Stimulated activated CD8-positive, alpha-beta memory T cell treated with anti-CD3 and anti-CD28 coated beads, Interleukin-2, amount 100 ng/mL, for 1 hour (primary cell): Measurements from ENCODE around the gene DMRTB1.

ENCODE experiments used
- DNase-seq, 2 donors: peaks; one replicate each; pipeline ENCODE4 v3.0.0-alpha.2; 2020; ENCODE audit warnings: low read depth in 2 of 2

DMRTB1 gene

DNA sequence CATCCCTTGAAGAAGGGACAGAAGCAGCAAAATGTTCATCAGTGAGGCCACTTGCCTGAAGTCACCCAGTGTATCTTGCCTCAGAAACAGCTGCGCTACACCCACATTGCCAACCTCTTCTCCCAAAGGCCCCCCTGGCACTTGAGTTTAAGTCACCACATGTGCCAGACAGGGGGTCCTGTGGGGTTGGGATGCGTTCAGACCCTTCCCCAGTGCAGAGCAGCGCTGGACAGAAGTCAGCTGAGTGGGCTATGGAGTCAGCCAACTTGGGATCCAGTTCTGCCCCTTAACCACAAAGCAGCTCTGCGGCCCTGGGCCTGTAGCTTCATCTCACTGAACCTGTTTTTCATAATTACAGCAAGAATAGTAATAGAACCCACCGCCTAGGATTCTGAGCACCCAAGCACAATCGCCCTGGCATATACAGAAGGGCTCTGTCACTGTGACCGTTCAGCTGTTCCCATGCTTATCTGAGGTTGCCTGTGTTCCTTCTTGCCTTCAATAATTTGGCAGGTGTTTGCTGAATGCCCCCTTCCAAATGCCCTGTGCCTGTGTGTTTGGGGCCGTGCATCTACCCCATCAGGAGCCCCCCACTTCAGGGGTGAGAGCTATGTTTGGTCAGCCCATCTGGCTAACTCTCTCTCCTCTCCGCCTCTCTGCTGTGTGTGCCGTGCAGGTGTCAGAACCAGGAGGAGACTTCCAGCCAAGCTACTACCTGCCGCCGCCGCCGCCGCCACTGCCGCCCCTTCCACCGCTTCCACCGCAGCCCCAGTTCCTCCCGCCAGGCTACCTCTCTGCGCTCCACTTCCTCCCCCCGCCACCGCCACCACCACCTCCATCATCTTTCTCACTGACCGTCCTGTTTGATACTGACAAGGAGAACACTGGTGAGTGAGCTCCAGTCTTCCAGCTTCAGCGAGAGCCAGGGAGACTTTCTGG is 5.0 kb downstream of the DMRTB1 start:
- DNase-seq, result no peak

DNA sequence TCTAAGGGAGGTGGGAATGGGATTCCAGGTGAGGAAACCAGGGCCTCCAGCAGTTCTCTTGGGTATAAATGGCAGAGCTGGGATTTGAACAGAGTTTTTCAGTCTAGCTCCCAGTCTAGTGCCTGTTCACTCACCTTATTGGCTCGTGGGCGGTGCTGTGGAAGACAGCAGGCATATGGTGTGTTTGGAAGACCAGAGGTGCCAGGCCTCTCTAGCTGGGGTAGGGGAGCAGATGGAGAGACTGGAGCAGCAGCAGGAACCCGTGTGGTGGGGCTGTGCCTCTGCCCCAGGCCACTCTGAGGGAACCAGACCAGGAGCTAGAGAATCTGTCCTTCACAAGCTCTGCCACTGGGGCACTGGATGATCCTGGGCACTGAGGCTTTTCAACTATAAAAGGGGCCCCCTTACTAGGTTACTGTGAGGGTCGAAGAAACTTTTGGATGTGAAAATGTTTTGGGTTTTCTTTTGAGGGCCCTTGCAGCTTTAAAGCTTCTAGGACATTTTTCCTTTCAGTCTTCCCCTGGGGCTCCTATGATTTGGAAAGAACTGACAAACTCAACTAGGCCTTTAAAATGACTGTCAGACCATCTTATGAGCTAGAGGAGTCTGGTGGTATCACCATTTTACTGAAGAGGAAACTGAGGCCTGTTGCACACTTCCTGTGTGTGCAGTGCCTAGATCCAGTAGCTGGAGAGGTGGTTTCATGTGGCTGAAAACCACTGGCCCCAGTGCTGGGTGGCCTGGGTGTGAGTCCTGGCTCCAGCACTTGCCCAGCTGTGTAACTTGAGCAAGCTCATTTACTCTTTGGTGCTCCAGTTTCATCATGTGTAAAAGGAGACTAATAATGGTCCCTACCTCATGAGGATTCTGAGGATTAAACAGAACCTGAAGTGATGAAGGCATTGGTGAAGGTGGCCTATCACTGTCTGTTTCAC is 6.1 kb downstream of the DMRTB1 start:
- DNase-seq, result no peak

DNA sequence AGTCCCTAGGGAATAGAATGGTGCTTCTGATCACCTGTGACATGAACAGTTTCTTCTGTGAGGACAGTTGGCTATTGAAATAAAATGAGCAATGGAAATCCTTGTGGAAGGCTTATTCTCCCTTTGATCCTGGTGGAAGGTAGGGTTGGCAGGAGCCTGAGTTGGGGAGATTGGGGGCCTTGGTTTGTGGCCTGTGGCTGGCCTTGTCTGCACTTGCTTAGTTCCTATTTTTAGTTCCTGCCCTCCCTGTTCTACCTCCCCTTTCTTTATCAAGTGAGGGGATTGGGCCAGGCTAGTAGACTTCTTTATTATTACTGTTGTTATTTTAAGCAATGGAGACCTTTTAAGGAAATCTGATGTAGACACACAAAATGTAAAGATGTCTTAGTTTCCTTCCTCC is 8.2 kb downstream of the DMRTB1 start:
- DNase-seq, result no peak

DNA sequence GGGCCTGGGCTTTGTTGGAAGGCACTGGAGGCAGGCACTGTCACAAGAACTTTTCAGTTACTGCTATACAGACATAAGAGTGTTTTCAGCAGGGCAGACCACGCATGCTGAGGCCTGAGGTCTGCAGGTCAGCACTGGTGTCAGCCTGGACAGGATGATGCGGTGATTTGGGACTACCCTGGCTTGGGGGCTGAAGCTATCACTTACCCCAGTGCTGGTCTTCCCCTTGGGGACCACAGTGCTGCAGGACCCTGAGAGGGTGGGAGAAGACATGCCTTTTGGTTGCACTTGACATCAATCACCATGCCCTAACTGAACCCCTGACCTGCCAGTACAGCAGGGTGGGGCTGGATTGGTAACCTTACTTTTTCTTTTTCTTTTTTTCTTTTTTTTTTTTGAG is 9.2 kb downstream of the DMRTB1 start:
- DNase-seq, result no peak

DNA sequence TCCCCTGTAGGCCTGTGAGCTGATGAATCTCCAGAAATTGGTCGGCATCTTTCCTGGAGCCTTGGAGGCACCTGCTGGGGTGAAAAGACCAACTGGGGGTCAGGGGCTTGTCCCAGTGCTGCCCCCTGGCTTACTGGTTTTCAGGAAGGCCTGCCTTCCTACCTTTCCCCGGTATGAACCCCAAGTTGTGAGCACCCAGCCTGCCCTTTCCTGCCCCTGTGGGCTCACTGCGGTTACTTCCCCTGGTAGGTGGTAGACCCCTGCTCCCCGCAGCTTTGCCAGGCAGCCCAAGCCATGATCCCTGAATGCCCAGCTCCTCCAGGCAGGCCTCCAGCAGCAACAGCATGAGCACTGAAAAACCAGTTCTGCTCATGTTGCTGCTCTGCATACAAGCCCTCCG is 10.2 kb downstream of the DMRTB1 start:
- DNase-seq, result no peak

DNA sequence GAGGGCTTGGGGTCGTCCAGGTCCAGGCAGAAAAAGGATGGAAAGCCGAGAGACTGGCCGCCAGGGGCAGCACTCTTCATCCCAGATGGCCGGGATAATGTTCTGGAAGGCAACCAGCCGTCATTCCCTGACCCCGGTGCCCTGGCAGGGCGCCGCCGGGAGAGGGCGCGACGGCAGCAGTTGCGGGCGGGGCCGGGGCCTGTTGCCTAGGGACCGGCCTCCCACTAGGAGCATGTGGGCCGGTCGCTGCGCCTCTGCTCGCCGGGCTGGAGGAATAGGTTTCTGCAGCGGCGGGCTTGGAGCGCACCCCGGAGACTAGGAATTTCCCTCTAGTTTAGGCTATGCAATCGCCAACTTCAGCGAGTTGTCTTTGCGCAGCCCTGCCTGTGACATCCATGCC is 11.0 kb downstream of the DMRTB1 start:
- DNase-seq, result no peak

DNA sequence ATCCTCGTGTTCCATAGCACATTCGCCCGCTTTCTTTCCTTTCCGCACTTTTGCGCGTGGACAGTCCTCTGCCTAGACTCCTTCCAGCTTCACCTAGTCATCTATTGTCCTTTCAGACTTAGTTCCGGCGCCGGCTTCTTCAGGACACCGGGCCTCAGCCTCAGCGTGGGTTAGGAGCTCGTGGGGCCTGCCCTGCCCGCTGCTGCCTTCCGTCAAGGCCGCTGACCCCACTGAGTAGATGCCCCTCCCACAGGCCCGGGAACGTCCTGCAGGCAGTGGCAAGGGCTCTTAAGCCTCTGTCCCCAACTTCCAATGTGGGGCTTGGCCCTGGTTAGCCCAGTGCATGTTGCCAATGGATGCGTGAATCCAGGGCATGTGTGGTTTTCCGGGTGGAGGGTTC is 11.4 kb downstream of the DMRTB1 start:
- no peak for DNase-seq

DNA sequence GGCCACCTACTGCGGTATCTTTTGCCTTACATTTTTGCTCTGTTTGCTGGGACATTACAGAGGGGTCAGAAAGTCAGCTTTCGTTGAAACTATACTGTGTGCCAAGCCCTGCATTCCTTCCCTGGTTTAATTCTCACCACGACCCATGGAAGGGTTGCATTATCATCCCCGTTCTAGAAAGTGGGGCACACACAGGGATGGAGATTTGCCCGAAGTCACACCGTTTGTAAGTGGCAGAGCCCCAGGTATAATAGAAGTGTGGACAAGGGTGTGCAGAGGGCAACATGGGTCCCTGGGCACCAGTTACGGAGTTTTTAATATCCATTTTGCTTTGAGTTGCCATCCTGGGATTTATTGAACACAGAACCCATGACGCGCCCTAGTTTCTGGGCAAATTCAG is 11.8 kb downstream of the DMRTB1 start:
- DNase-seq, result no peak

DNA sequence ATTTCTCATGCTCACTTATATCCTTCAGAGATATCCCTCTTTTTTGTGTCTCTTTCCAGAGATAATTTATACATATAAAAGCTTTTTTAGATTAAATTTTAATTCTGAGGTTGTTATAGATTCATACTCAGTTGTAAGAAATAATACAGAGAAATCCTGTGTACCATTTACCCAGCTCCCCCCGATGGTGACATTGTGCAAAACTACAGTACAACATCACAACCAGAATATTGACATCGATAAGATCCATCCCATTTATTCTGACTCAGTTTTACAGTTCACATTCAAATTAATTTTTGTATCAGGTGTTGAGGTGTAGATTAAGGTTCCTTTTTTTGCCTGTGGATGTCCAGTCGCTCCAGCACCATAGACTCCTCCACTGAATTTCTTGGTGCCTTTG is 14.3 kb downstream of the DMRTB1 start:
- DNase-seq, result no peak

DNA sequence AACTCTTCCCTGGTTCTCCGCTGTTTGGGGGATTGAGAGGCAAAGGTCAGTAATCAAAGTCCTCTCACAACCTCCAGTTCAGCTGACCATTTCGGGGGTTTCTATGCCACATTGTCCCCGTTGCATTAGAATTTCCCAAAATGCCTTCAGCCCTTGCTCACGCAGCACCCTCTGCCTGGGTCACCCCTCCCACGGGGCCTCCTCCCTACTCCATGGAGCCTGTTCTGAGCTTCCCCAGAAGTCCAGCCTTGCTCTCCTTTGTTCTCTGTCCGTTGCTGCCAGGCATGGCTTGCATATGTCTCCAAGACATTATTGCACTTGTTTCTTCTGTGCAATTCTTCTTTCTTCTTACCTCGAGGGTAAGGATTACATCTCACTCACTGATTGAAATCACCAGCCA is 16.5 kb downstream of the DMRTB1 start:
- no peak for DNase-seq

DNA sequence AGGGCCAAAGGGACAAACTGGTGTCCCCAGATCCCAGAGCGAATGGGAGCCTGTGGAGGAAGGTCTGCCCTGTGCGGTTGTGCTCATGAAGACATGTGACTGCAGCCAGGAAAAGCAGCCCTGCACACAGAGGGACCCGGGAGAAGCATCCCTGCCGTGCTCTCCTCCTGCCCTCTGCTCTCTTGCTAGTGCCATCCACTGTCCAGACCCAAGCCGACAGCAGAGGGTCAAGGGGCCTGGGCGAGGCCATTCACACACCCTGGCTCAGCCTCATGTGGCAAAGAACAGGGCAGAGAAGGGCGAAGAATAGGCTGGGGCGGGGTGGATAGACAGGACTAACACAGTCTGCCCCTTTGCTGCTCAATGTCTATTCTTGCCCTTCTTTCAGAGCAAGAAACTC is 17.4 kb downstream of the DMRTB1 start:
- no peak for DNase-seq

DNA sequence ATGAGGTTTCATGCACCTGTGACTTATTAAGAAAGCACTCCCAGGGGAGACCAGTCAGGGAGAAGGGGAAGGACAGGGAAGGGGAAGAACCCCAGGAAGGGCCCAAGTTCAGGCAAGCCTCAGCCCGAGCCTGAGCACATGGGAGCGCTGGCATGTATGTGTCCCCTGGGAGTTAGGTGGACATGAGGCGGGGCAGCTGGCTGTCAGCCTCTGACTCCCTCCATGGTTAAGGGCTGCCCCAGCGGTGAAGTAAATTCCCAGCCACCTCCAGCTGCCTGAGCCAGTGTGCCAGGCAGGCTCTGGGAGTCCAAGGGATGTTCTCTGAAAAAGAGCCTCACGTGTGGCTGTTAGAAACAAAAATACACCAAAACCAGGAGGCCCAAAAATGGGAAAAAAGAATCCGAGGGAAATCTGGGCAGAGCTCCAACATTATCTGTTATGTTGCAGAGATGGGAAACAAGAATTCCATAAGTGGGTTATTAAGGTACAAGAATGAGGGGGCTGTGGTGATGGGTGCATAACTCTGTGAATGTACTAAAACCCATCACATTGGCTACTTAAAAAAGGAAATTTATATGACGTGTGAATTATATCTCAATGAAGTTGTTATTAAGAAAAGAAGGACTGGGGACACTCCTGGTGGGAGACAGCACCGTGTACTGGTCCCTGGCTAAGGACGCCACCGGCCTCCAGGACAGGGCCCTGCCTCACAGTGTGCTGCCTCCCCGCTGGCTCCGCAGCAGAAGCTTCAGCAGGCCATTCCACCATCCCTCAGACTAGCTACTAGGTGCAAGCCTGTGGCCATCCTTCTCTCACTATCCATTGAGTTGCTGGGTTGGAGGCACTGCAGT is 18.7 kb downstream of the DMRTB1 start:
- no peak for DNase-seq

DNA sequence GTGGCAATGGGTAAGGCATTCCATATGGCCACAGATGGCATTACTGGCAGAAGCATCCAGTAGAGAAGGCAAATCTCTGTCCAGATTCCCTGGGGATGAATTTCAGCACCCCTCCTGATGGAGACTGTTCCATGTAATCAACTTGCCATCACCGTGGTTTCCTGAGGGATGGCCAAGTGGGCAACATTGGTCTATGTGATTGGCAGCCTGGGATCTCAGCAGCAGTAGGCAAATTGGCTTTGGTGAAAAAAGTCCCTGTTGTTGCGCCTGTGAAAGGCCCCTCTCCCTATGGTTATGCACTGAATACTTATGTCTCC is 19.3 kb downstream of the DMRTB1 start:
- no peak for DNase-seq

DNA sequence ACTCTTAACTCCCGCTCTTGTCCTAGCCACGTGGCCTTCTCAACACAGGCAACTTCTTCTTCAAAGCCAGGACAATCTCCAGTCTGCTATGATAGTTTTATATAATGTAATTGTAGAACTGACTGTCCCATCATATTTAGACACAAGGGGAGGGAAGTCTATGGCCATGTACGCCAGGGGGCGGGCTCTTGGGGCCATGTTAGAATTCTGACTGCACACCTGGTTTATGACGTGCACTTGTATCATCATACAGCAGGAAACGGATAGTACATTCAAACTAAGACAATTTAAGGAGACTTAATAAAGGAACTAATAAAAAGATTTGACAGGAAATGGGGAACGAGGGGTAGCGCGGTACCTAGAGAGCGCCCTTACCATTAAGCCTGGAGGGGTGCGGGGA is 21.5 kb downstream of the DMRTB1 start:
- no peak for DNase-seq

DNA sequence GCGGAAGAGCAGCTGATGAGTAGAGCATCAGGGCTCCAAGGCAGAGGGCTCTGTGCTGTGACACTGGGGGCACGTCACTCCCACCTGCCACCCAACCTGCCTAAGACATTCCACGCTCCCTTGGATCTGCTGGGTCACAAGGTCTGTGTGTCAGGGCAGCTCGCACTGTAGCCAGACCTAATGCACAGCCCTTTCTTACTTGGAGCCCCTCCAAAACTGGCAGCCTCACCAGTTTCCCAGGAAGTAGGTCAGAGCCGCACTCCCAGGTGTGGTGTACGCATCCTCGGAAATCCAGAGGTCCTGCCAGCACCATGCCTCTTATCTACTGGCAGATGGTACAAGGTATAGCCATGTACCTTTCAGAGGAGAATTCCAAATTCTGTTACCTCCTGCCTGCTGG is 22.3 kb downstream of the DMRTB1 start:
- DNase-seq, result no peak

DNA sequence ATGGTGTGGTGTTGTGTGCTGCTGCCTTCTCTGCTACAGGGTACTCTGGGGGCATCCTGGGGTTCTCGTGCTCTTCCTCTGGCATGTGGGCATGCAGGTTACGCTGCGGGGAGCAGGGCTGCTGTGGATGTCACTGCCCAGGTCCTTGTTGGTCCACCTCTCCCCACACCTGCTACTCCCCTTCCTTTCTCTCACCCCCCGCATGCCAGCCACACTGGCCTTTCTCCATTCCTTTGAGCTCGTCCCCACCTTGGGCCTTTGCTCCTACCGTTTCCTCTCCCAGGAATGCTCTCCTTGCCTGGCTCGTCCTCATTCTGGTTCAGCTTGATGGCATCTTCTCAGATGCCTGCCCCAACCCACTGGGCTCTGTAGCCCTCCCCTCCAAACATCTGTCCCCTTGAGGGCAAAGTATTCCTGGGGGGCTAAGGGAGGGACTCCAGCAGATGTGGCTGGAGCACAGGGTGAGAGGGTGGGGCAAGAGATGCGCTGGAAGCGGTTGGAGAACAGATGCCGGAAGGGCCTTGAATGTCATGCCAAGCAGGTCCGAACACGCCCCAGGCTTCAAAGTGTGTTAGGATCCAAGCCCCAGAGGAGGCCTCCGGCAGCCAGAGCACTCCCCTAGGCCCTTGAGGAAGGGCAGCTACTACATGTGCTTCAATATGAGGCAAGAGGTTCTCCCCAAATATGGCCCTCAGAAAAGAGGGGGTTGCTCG is 23.4 kb downstream of the DMRTB1 start:
- DNase-seq, result no peak

DNA sequence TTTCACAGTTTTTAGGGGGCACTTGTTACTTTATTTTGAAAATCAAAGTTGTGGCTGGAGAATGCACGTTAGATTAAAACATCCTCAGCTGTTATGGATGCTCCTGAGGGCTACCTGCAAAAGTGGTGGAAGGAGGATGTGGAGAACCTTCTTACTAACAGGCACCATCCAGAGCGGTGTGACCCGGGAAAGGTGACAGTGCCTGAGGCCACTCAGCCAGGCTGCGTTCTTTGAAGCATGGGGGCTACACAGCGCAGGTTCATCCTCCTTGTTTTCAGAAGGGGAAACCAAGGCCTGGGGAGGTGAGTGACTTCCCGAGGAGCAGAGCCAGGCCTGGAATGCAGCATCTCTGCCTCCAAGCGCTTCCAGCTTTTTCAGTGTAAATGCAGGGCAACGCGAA is 24.0 kb downstream of the DMRTB1 start:
- no peak for DNase-seq

DNA sequence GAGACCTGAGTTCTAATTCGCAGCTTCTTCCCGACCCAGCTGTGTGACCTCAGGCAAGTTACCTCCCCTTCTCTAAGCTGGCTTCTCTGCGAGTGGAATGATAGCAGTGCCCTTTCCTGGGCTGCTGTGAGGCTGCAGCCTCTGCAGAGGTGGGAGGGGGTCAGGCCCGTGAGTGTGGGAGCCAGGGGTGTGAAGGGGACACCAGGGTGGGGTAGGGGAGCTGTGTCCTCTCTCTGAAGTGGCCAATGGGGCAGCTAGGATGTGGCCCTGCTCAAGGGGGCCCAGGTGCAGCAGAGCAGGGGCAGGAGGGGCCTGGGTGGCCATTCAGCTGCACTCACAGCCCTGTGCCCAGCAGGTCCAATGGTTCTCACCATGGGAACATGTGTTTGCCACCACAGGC is 24.5 kb downstream of the DMRTB1 start:
- no peak for DNase-seq

DNA sequence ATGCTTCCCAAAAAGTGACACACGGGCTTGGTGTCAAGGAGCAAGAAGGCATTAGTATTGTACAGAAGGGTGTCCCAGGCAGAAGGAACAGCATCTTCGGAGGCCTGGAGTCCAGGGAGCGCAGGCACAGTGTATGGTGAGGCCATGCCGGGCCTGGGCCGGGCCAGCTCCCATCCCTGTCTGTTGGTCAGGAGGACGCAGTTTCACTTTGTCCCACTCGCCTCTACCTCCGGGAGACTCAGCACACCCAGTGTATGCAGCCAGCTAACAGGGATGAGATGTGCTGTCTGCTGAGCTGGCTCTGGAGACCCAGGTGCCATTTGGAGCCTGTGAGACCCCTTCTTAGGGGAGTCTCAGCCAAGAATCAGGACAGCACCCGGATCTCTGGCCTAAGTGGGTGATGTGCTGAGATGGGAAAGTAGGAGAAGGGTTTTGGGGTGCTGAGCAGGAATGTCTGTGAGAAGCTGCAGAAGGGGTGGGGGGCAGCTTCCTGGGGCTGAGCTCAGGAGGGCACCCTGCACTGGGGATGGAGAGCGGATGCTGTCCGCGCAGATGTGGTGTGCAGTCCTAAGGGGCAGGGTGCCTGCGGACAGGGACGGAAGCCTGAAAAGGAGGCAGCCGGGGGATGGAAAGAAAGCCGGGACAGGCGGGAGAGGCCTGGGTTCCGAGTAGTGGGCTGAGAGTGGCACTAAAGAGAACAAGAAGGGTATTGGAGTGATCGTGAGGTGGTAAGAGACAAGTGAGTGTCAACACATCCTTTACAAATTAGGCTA is 25.7 kb downstream of the DMRTB1 start:
- no peak for DNase-seq
